Left ventricle myocardium inferior (tissue), 1 donor: ENCODE data around the gene KRTAP10-6. TPM values are rescaled to one million over a fixed set of nuclear protein-coding genes. Genes with fewer than 3 reads are reported as not detected.
"Not testable (repeated sequence)": the region's sequence is repeated elsewhere in the genome, so short reads cannot be mapped to it uniquely, and the experiment has no call there.

ENCODE experiments used
- DNase-seq: peaks from one replicate; pipeline ENCODE4 v3.0.0-alpha.2; 2020
- H3K27ac ChIP-seq: fragments of 200-600 bp; replicated peaks from 2 replicates; pipeline ENCODE4 v1.8.0; 2021
- H3K27me3 ChIP-seq: fragments of 200-600 bp; 2 replicates; pipeline ENCODE4 v1.8.0; 2021; ENCODE audit warnings: low read depth
- H3K36me3 ChIP-seq: fragments of 200-600 bp; 2 replicates; pipeline ENCODE4 v1.8.0; 2021
- H3K4me1 ChIP-seq: fragments of 200-600 bp; 2 replicates; pipeline ENCODE4 v1.8.0; 2021
- H3K4me3 ChIP-seq: fragments of 200-600 bp; 2 replicates; pipeline ENCODE4 v1.8.0; 2021; ENCODE audit warnings: mild to moderate bottlenecking, moderate library complexity
- H3K9me3 ChIP-seq: fragments of 200-600 bp; replicated peaks from 2 replicates; pipeline ENCODE4 v1.8.0; 2021
- CTCF ChIP-seq: fragments of 200-600 bp; IDR thresholded peaks from 2 replicates; pipeline ENCODE4 v1.8.0; 2021; ENCODE audit warnings: antibody characterized with exemption, mild to moderate bottlenecking, borderline replicate concordance
- intact Hi-C: fragments of 100-400 bp; cut with micrococcal nuclease; formaldehyde crosslinking; loops from one replicate; pipeline ENCODE4 v1.11.0; 2022
- total RNA-seq: library from RNA; stranded (reverse); fragmentation: NEBNext Ultra II Directional; extraction: Animal tissue kit (Norgen Biotek cat#: 25700); gene quantifications from one replicate; pipeline ENCODE4 v1.2.1, GENCODE V29; 2021
- donor health status: DM: no; HTN: yes; CAD: no; lungs with severe emphysema.

KRTAP10-6 gene
- total RNA-seq, 1 donor from 2014 or later: not detected

DNA sequence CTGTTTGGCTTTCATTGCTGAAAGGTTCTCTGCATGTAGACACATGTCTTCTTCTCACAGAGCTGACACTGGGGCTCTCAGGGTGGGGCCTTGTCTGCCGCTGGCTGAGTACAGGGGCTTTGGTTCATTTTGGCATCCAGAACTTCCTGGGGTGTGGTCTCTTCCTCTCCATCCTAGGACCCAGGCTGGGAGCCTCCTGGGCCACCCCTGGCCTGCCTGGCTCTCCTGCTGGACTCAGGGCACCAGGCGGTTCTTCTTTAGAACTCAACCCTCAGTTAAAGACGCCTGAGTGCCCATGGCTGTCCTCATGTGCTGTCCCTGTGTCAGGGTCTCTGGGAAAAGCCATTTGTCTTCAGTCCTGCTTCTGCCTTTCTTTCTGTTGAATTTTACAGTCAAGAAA is 6.4 kb downstream of the KRTAP10-6 start:
- peaks cover 5% of the 10 kb centered on the region for H3K4me1 ChIP-seq
- no peak for DNase-seq
- H3K36me3 ChIP-seq: no peaks in the 10 kb centered on the region
- H3K27ac ChIP-seq: no peak overlapping the region
- no peak overlapping the region for H3K4me3 ChIP-seq
- peaks cover 48% of the 10 kb centered on the region for H3K27me3 ChIP-seq
- TF ChIP-seq CTCF: no peak
- H3K9me3 ChIP-seq: peaks cover 24% of the 10 kb centered on the region
- intact Hi-C loops: no loop called here

- peaks cover 27% of the 10 kb centered on the region for H3K9me3 ChIP-seq
- H3K4me3 ChIP-seq: no peak overlapping the region
- H3K27ac ChIP-seq: no peak overlapping the region
- peaks cover 40% of the 10 kb centered on the region for H3K27me3 ChIP-seq
- no peak for DNase-seq
- peaks cover 5% of the 10 kb centered on the region for H3K4me1 ChIP-seq
- H3K36me3 ChIP-seq: no peaks in the 10 kb centered on the region
- no peak for TF ChIP-seq CTCF
- intact Hi-C loops: no loop called here
Observed at GRCh38 chr21:44583800-44584147, 8.5 kb downstream of the KRTAP10-6 start.

DNA sequence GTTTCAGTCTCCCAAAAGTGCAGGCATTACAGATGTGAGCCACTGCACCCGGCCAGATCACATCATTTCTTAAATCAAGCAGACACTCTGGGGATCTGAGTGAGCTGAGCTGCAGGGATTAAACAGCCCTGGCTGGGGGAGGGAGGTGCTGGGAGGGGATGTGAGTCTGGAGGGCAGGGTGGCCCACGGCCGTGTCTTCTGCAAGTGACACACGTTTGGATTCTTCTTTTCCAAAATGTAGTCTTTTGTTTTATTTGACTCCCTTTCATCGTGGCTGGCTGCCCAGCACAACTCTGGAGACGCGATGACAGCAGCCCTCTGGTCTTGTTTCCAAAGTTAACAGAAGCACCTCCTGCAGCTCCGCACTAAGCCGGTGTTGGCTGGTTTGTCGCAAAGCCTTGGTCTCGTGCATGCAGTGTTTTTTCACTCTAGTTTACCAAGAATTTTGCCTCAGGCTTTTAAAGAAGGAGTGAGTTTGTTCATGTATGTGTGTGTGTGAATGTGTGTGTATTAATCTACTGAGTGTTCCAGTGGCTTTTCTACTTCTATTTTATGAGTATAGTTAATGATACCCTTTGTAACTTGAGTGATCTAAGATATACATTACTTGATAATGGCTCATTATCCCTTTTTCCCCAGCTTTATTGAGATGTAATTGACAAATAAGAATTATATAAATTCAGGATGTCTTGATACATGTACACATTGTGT is 9.1 kb downstream of the KRTAP10-6 start:
- intact Hi-C loops: no loop called here
- Histone ChIP-seq H3K4me1 (peaks cover 5% of the 10 kb centered on the region), H3K4me3 (no peak overlapping the region), H3K27ac (no peak overlapping the region), H3K27me3 (peaks cover 40% of the 10 kb centered on the region), H3K36me3 (no peaks in the 10 kb centered on the region), H3K9me3 (peaks cover 27% of the 10 kb centered on the region)
- DNase-seq: no peak
- no peak for TF ChIP-seq CTCF

GRCh38 chr21:44582055-44582454 is 10.2 kb downstream of the KRTAP10-6 start:
- no peak for TF ChIP-seq CTCF
- no peak overlapping the region for H3K27ac ChIP-seq
- H3K4me1 ChIP-seq: peaks cover 5% of the 10 kb centered on the region
- H3K4me3 ChIP-seq: no peak overlapping the region
- no peaks in the 10 kb centered on the region for H3K36me3 ChIP-seq
- peaks cover 39% of the 10 kb centered on the region for H3K27me3 ChIP-seq
- intact Hi-C loops: no loop called here
- H3K9me3 ChIP-seq: peaks cover 31% of the 10 kb centered on the region
- DNase-seq: no peak

DNA sequence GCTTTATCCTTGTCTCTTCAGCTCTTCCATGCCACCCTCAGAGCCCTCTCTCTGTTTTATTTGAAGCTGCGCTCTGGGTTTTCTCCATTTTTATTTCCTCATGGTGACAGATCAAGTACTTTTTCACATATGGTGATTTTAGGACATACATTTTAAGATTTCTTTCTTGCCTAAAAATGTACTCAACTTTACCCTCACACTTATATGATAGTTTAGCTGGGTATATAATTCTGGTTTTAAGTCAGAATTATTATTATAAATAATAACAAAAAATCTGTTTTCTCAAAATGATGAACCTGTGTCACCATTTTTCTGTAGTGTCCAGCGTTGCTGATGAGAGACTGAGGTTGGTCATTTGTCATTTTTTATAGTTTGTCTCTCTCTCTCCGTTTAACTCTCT is 11.1 kb downstream of the KRTAP10-6 start:
- H3K36me3 ChIP-seq: no peaks in the 10 kb centered on the region
- H3K27ac ChIP-seq: no peak overlapping the region
- peaks cover 37% of the 10 kb centered on the region for H3K9me3 ChIP-seq
- intact Hi-C loops: no loop called here
- peaks cover 32% of the 10 kb centered on the region for H3K27me3 ChIP-seq
- no peak for DNase-seq
- no peak for TF ChIP-seq CTCF
- H3K4me1 ChIP-seq: peaks cover 5% of the 10 kb centered on the region
- H3K4me3 ChIP-seq: no peak overlapping the region

DNA sequence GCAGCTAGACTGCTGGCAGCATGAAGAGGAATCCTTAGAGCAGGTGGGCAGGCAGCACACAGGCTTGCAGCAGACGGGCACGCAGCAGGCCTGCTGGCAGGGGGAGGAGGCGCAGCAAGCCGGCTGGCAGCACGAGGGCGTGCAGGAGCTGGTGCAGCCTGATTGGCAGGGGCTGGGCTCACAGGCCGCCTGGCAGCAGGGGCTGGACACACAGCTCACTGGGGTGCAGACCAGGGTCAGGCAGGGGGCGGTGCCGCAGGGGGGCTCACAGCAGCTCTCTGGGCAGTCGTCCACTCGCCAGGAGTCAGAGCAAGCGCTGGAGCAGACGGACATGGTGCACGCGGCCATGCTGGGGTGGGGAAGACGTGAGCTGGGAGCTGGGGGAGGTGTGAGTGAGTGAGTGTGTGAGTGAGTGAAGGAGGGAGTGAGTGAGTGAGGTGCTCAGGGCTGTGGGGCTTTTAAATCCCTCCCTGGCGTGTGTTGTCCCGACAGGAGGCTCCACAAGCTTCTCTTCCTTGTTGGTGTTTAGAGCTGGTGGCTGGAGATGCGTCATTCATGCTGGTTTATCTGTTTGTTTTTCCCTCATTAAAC is 12.0 kb downstream of the KRTAP10-6 start, which contains the start of gene KRTAP10-5:
TSS of gene KRTAP10-5 (minus strand) at position 374 of the 591 bp plus-strand sequence. CDS start at position 348, 26 bp downstream.
- H3K36me3 ChIP-seq, DNase-seq, H3K27ac ChIP-seq, intact Hi-C loops, H3K4me1 ChIP-seq, H3K4me3 ChIP-seq: not testable (repeated sequence)
- peaks cover 41% of the 10 kb centered on the region for H3K9me3 ChIP-seq
- peaks cover 23% of the 10 kb centered on the region for H3K27me3 ChIP-seq
